Upper lobe of right lung (tissue), 1 donor: ENCODE results near the gene IGF2BP3. TPM values are rescaled to one million over a fixed set of nuclear protein-coding genes. Genes with fewer than 3 reads are reported as not detected.
"Not testable (repeated sequence)": the region's sequence is repeated elsewhere in the genome, so short reads cannot be mapped to it uniquely, and the experiment has no call there.

Experiments used
- ATAC-seq: fragments of 200-7000 bp; cut with Tn5 transposase; one replicate; pipeline ENCODE4 v1.9.1; 2020; ENCODE audit warnings: mild to moderate bottlenecking, moderate library complexity
- DNase-seq: peaks from one replicate; pipeline ENCODE4 v3.0.0-alpha.2; 2020
- H3K27ac ChIP-seq: fragments of 200-600 bp; one replicate; pipeline ENCODE4 v1.8.0; 2022
- H3K27me3 ChIP-seq: fragments of 200-600 bp; one replicate; pipeline ENCODE4 v1.8.0; 2022; ENCODE audit warnings: mild to moderate bottlenecking
- H3K36me3 ChIP-seq: fragments of 200-600 bp; one replicate; pipeline ENCODE4 v1.8.0; 2022
- H3K4me1 ChIP-seq: fragments of 200-600 bp; one replicate; pipeline ENCODE4 v1.8.0; 2022
- H3K4me3 ChIP-seq: fragments of 200-600 bp; one replicate; pipeline ENCODE4 v1.8.0; 2022; ENCODE audit warnings: mild to moderate bottlenecking
- H3K9me3 ChIP-seq: fragments of 200-600 bp; one replicate; pipeline ENCODE4 v1.8.0; 2022
- CTCF ChIP-seq: fragments of 200-600 bp; IDR thresholded peaks from one replicate; pipeline ENCODE4 v1.8.0; 2022; ENCODE audit warnings: antibody characterized with exemption
- intact Hi-C: fragments of 100-400 bp; cut with DNase I; formaldehyde crosslinking; loops from one replicate; pipeline ENCODE4 v1.11.0; 2022
- total RNA-seq: library from RNA; stranded (reverse); fragmentation: NEBNext Ultra II Directional; extraction: Animal tissue kit (Norgen Biotek cat#: 25700); gene quantifications from one replicate; pipeline ENCODE4 v1.2.1, GENCODE V29; 2021
- donor health status: DM: no; HTN: yes; CAD: no; lungs with severe emphysema.

IGF2BP3 gene
- total RNA-seq, 1 donor from 2014 or later, result 3.3 TPM

GRCh38 chr7:23490357-23491135, 20.3 kb upstream of the IGF2BP3 start:
- no peaks in the 10 kb centered on the region for H3K27me3 ChIP-seq
- H3K9me3 ChIP-seq, result no peaks in the 10 kb centered on the region
- H3K4me1 ChIP-seq, result no peaks in the 10 kb centered on the region
- ATAC-seq (peak; percentile 95), DNase-seq (peak; percentile 73)
- TF ChIP-seq CTCF, result no peak
- no peak overlapping the region for H3K27ac ChIP-seq
- H3K36me3 ChIP-seq, result no peaks in the 10 kb centered on the region
- intact Hi-C loops, result no loop called here
- H3K4me3 ChIP-seq, result peak overlapping the region; percentile 54

- H3K27me3 ChIP-seq, H3K9me3 ChIP-seq, intact Hi-C loops, H3K27ac ChIP-seq, ATAC-seq, H3K4me3 ChIP-seq, DNase-seq, H3K4me1 ChIP-seq, H3K36me3 ChIP-seq: not testable (repeated sequence)
Measured at GRCh38 chr7:23488714-23489113, 18.4 kb upstream of the IGF2BP3 start.

GRCh38 chr7:23487670-23488069, 17.4 kb upstream of the IGF2BP3 start:
- DNase-seq (no peak), ATAC-seq (no peak)
- Histone ChIP-seq H3K9me3 (no peaks in the 10 kb centered on the region), H3K36me3 (no peaks in the 10 kb centered on the region), H3K27me3 (no peaks in the 10 kb centered on the region), H3K4me3 (no peak overlapping the region), H3K27ac (no peak overlapping the region), H3K4me1 (no peaks in the 10 kb centered on the region)
- intact Hi-C loops, result no loop called here
- TF ChIP-seq CTCF, result no peak

- no peak overlapping the region for H3K4me3 ChIP-seq
- intact Hi-C loops, result no loop called here
- no peaks in the 10 kb centered on the region for H3K9me3 ChIP-seq
- no peak for DNase-seq
- H3K36me3 ChIP-seq, result no peaks in the 10 kb centered on the region
- ATAC-seq, result no peak
- peaks cover 3% of the 10 kb centered on the region for H3K27me3 ChIP-seq
- TF ChIP-seq CTCF, result no peak
- no peaks in the 10 kb centered on the region for H3K4me1 ChIP-seq
- H3K27ac ChIP-seq, result no peak overlapping the region
Measured at GRCh38 chr7:23486002-23486773, 15.9 kb upstream of the IGF2BP3 start.

- H3K27ac ChIP-seq, result no peak overlapping the region
- H3K9me3 ChIP-seq, result no peaks in the 10 kb centered on the region
- intact Hi-C loops, result no loop called here
- H3K4me1 ChIP-seq, result no peaks in the 10 kb centered on the region
- no peak for ATAC-seq
- TF ChIP-seq CTCF, result no peak
- H3K4me3 ChIP-seq, result no peak overlapping the region
- H3K27me3 ChIP-seq, result peaks cover 36% of the 10 kb centered on the region
- no peaks in the 10 kb centered on the region for H3K36me3 ChIP-seq
- DNase-seq, result no peak
Measured at GRCh38 chr7:23482686-23483085, 12.4 kb upstream of the IGF2BP3 start.
